HG03442 (cell line): ENCODE results near the gene SIPA1.
"Not testable (repeated sequence)": the region's sequence is repeated elsewhere in the genome, so short reads cannot be mapped to it uniquely, and the experiment has no call there.

ENCODE experiments used
- ATAC-seq: cut with Tn5 transposase; IDR thresholded peaks from one replicate; pipeline ENCODE4 v1.9.1; 2021; ENCODE audit warnings: mild to moderate bottlenecking, moderate library complexity; ENCODE audit not compliant: unreplicated experiment

Gene SIPA1

DNA sequence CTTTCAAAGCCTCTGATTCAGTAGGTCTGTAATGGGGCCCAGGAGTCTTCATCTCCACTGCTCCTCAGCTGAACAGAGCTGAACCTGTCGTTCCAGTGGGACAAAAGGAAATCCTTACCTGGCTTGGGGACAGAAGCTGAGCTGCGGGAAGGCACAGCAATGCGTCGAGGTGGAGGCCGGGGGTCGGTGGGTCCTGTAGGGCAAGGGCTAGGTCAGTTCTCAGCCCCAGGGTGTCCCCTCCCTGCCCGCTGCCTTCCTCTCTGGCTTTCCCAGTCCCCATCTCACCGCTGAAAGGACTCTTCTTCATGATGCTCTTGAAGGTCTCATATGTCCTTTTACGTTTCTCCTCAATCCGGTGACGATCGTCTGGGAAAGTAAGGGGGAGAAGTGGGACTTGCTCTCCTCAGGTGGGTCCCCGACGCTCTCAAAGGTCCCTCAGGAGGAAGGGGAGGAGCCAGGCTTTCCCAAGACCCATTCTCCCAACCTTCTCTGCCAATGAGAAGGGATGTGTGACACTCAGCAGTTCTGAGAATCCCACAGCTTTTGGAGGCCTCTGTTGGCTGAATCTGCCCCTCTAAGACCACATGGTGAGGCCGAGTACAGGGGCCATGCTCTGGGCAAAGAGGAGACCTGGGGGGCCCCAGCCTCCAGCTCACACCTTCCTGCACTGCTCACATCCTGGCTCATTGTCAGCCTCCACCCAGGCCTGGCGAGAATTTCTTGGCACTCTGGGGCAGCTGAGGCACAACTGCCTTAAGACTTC, 17.9 kb downstream of the SIPA1 start:
- ATAC-seq: no peak

DNA sequence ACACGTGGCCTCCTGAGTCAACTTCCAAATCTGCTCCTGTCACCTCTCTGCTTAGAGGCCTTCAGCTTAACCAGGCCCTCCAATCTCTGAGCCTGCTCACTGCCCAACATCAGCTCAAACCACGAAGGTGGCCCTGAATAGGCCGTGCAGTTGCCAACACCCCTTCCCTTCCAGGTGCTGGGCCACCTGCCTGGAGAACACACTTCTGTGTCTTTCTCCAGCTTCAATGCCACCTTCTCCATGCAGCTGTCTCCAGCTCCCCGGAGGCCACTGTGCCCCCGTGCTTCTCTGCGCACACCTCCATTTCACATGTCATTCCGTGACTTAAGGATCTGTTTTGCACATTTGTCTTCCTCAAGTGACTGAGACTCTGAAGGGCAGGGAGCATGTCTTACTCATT, 19.5 kb downstream of the SIPA1 start:
- ATAC-seq: no peak

DNA sequence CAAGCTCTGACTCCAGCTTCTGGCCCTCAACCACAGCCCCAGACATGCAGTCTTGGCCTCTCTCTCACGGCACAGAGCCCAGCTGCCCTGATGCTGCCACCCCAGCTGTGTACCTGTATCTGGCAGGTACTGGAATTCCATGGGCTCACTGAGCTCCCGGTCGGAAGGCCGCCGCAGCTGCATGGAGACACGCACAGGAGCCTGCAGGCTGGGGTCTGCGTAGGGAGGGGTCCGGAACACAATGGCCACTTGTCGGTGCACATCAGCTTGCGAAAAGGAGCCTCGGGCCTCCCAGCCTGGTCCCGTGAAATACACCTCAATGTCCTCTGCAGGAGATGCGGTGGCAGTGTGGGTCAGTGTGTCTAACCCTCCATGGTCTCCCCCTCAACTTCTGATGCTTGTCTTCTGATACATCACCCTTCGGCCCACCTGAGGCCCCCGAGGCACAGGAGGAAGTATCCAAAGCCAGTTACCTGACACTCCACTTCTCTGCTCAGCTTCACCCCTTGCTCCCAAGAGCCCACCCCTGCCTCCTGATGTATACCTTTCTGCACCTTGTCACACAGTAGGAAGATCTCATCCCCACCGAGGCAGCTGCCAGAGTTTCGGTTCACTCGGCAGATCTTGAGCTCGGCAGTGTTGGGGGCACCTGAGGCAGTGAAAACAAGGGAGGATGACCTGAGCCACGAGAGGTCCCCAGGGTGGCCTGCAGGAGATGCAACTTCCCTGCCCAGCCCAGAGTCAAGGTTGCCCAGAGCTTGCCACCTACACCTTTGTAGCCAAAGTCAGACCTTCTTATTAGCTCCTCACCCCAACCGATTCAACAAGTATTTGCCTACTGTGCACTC, 20.5 kb downstream of the SIPA1 start:
- ATAC-seq: no peak

DNA sequence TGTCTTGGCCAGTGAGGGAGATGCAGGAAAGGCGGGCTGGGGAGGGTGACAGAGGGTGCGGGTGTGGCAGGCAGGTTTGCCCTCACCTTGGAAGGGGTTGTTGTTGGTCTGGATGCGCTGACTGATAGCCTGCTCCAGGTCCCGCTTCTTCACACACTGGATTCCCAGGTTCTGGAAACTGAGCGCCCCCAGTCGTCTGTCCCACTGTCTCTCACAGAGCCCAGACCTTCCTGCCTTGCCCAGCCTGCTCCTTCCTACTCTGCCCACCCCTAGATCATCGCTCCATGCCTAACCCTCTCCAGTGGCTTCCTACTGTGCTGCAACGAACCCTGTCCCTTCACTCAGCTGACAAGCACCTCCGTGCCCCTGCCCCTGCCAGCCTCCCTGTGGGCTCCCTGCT, 22.1 kb downstream of the SIPA1 start:
- ATAC-seq: no peak

DNA sequence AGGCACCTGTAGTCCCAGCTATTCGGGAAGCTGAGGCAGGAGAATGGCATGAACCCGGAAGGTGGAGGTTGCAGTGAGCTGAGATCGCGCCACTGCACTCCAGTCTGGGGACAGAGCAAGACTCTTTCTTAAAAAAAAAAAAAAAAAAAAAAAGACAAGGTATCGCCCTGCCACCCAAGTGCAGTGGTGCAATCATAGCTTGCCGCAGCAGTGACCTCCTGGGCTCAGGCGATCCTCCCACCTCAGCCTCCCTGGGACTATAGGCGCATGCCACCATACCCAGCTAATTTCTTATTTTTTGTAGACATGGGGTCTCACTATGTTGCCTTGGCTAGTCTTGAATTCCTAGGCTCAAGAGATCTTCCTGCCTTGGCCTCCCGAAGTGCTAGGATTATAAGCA, 23.0 kb downstream of the SIPA1 start:
- not testable (repeated sequence) for ATAC-seq

DNA sequence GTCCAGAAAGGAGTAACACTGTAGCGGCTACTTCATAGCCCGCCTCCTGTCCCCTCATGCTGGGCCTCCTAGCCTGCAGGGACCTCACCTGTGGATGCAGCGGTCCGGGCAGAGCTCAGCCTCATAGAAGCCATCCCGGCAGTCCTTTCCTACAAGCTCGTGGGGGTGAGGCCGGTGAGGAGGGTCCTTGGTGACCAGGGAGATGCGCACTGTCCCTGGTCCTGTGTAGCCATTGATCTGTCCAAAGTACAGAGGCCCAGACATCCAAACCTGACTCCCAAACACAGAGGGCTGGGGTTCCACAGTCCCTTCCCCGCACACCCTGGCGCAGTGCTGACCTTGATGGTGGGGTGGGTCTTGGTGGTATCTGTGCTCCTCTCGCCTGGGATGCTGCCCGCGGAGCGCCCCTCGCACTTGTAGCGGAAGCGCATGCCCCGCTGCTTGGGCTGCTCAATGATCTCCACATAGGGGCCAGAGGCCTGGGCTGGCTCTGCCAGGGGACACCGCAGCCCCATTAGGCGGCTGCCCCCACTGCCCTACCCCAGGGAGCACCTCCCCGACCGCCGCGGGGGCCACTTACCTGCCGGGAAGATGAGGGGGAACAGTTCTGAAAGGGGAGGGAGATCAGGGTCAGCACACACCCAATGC, 23.8 kb downstream of the SIPA1 start:
- no peak for ATAC-seq

- peak; percentile 4 for ATAC-seq
These were observed 24.4 kb downstream of the SIPA1 start for GRCh38 chr11:65662247-65662798.

DNA sequence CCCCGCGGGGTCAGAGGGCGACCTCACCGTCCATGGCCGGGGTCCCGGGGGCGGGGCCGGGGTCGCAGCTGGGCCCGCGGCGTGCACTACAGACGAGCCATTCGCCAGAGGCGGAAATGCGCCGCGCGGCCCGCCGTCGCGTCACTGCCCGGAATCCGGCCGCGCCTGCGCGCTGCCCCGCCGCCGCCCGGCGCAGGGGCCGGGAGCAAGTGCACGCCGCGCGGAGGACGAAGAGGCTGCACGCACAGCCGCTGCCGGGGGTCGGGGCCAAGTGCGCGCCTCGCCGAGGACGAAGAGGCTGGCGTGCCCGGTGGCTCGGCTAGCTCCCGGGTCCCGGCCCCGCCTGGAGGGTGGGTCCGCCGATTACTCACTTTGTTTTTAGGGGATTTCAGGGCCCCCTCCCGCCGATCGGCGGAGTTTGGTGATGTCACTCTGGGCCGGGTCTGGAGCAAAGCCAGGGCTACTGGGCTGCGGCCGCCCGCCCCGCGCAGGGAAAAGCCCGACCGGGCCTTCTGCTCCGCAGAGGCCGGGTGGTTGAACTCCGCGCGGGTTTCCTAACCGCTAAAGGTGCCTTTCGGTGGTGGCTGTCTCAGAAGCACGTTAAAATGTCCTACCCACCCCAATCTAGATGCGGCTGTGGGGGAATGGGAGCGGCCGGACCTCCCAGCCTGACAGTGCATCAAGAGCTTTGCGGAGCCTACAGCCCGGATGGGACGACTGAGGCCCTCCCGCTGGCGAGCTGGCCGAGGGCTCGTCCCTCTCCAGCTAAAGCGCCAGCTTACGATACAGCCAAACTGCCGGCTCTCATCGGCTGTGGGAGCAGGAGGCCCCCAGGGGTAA, 25.1 kb downstream of the SIPA1 start, which contains the start of gene RELA:
TSS of gene RELA (minus strand) at position 118 of the 840 bp plus-strand sequence. CDS start at position 34, 84 bp downstream.
- ATAC-seq: peak; percentile 83

DNA sequence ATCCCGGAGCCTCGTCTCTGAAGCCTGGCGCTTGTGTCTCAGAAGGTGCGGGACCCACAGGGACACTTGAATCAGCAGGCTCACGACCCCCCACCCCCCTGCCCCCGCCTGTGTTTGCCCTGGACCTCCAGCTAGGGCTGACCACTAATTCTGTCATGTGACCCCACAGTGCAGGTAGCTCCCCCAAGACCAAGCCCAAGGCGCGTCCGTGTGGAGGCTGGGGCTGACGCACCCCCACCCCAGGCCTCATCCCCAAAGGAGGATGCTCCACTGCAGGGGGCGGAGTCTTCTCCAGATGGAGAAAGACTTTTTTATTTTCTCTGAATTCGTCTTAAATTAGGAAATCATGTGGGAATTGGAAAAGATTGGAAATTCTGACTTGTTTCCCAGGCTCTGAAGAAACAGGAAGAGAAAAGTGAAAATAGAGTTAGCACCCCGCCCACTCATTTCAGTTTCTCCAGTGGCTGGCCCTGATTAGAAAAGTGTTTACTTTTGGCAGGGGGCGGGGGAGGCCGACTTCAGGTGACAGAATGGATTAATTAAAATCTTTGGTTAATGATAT, 25.8 kb downstream of the SIPA1 start:
- peak; percentile 21 for ATAC-seq

GRCh38 chr11:65672180-65672860, 34.4 kb downstream of the SIPA1 start:
- no peak for ATAC-seq

GRCh38 chr11:65672982-65673381, 35.1 kb downstream of the SIPA1 start:
- no peak for ATAC-seq

GRCh38 chr11:65680192-65680743, 42.4 kb downstream of the SIPA1 start:
- no peak for ATAC-seq

GRCh38 chr11:65683480-65683879, 45.6 kb downstream of the SIPA1 start:
- ATAC-seq: not testable (repeated sequence)

DNA sequence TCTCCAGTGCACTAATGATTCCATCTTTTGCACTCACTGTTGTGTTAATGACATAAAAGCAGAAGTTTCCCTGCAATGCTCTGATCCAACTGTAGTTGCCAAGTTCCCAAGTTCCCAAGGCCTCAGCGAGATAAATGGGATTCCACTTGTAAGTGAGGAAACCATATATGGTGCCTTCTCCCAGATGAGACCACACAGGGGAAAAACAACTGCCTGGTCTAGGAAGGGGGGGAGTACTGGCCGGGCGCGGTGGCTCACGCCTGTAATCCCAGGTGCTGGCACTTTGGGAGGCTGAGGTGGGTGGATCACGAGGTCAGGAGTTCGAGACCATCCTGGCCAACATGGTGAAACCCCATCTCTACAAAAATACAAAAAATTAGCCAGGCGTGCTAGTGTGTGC, 48.1 kb downstream of the SIPA1 start:
- no peak for ATAC-seq

DNA sequence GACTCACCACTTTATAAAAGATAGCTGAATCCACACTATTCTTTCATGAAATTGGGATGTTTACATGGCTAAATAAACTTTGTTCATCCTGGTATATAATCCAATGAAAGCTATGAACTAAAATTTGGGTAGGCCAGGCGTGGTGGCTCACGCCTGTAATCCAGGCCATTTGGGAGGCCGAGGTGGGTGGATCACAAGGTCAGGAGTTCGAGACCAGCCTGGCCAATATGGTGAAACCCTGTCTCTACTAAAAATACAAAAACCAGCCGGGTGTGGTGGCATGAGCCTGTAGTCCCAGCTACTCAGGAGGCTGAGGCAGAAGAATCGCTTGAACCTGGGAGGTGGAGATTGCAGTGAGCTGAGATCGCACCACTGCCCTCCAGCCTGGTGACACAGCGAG, 53.9 kb downstream of the SIPA1 start:
- ATAC-seq: not testable (repeated sequence)

DNA sequence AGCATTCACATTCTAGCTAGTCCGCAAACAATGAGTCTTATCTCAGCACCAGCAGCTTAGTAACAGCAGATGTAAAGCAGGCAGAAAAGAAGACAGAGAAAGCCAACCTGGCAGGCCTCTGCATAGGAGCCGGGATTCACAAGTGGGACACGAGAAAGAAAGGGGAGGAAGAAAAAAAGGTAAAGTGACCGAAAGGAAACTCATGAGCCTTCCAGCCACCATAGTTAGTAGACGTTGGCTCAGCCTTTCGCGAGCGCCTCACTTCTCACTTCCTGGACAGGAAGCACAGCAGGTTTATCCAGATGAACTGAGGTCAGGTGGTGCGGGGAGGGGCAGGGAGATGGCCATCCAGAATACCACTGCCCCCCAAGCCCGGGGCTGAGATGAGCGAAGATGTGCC, 54.5 kb downstream of the SIPA1 start:
- ATAC-seq: no peak

DNA sequence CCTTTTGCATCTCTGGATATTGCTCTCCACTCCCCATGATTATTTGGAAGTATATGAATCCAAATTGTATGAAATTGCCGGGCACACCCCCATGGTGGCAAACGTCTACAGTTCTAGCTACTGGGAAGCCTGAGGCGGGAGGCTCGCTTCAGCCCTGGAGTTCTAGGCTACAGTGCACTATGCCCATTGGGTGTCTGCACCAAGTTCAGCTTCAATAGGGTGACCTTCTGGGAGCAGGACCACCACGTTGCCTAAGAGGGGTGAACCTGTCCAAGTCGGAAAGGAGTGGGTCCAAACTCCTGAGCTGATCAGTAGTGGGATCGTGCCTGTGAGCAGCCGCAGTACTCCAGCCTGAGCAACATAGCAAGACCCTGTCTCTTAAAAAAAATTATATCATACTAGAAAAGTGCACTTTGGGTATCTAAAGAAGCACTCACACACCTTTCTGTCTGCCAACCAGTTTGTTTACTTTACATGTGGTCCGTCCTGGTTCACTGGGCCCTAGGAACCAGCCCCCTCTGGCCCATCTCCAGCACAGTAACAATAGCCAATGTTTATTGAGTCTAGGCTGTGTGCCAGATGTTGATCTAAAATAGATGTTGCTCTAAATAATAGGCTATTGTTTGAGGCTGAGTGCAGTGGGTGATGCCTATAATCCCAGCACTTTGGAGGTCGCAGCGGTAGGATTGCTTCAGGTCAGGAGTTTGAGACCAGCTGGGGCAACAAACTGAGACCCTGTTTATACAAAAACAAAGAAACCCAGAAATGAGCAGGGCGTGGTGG, 57.7 kb downstream of the SIPA1 start:
- no peak for ATAC-seq

DNA sequence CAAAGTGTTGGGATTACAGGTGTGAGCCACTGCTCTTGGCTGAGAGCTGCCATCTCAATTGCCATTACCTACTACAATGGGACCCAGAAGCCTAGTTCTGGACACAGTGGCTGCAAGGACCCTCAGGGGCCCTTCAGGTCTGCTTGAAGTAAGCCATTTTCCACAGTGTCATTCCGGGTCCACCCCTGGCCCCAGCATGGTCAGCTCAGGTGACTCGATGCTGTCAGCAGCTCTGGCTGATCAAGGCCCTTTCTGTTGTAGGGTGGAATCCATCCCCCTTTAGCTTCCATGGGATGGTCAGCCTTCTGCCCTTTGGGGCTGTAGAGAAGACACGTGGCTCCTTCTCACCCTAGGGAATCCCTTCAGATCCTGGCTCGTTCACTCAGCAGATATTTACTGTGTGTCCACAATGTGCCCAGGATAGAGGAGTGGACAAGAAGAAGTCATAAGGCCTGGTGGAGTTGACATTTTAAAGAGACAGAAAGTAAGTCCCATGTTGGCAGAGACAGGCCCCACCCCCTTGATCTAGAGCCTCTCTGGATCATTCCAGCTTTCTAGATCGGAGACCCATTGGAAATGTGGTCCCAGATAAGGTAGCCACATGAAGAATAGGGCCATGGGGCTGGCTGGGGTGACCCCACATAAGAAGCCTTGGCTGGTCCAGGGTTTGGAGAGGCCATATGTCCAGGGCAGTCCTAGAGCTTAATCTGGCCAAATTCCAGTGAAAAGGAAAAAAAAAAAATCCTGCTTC, 59.1 kb downstream of the SIPA1 start:
- ATAC-seq: no peak
